HEK293 (cell line): ENCODE results near the gene S100A13.

ENCODE experiments used
- CTCF ChIA-PET: fragments of 350-600 bp; formaldehyde crosslinking; extraction: SDS; loops from one replicate; lab custom pipeline; 2021; ENCODE audit warnings: antibody characterized with exemption; lab: Yijun Ruan, JAX
- POLR2A ChIA-PET: fragments of 300-600 bp; formaldehyde crosslinking; extraction: SDS; loops from one replicate; lab custom pipeline; 2020; ENCODE audit warnings: antibody characterized with exemption, inconsistent platforms; lab: Yijun Ruan, JAX
- H3K27ac ChIP-seq: fragments of 200-500 bp; sonication (Bioruptor generic); 2 replicates; pipeline ENCODE4 v1.5.1; 2014; ENCODE audit warnings: low read depth, low read length, control low read depth, inconsistent platforms; ENCODE audit errors: extremely low read depth
- H3K36me3 ChIP-seq, 2 experiments: fragments of 200-500 bp in 1 of 2; sonication (Bioruptor generic) in 1 of 2; 1 replicate in 1 of 2; 2 replicates in 1 of 2; pipeline ENCODE4 v1.5.1; 2014 to 2017; ENCODE audit warnings: inconsistent platforms in 2 of 2, low read length in 2 of 2; ENCODE audit not compliant: control insufficient read depth in 2 of 2, insufficient read depth in 1 of 2
- H3K4me1 ChIP-seq: fragments of 200-500 bp; sonication (Bioruptor generic); 2 replicates; pipeline ENCODE4 v1.5.1; 2014; ENCODE audit warnings: mild to moderate bottlenecking, low read length, inconsistent platforms; ENCODE audit not compliant: control insufficient read depth, insufficient read depth
- H3K4me3 ChIP-seq: 2 replicates; pipeline ENCODE4 v1.5.1; 2011; ENCODE audit warnings: low read depth, mild to moderate bottlenecking, control low read depth, low read length, moderate library complexity
- H3K9me3 ChIP-seq: fragments of 200-500 bp; sonication (Bioruptor generic); 2 replicates; pipeline ENCODE4 v1.5.1; 2014; ENCODE audit warnings: low read depth, low read length, inconsistent platforms; ENCODE audit not compliant: control insufficient read depth, insufficient read depth
- BCL11A ChIP-seq: fragments of 450-650 bp; formaldehyde crosslinking; IDR thresholded peaks from 2 replicates; pipeline ENCODE4 v1.5.1; 2016; ENCODE audit warnings: low read depth, missing biosample characterization, missing genetic modification characterization
- BCL11B ChIP-seq: fragments of 450-650 bp; formaldehyde crosslinking; IDR thresholded peaks from 2 replicates; pipeline ENCODE4 v1.5.1; 2016; ENCODE audit warnings: low read depth, missing biosample characterization, missing genetic modification characterization
- GLIS1 ChIP-seq: fragments of 450-650 bp; formaldehyde crosslinking; IDR thresholded peaks from 2 replicates; pipeline ENCODE4 v1.5.1; 2016; ENCODE audit warnings: missing biosample characterization, missing genetic modification characterization
- GLIS2 ChIP-seq: fragments of 450-650 bp; formaldehyde crosslinking; IDR thresholded peaks from 2 replicates; pipeline ENCODE4 v1.5.1; 2016; ENCODE audit warnings: missing biosample characterization, missing genetic modification characterization
- KLF8 ChIP-seq: fragments of 450-650 bp; formaldehyde crosslinking; IDR thresholded peaks from 2 replicates; pipeline ENCODE4 v1.5.1; 2016; ENCODE audit warnings: missing biosample characterization, missing genetic modification characterization
- PRDM10 ChIP-seq: fragments of 450-650 bp; formaldehyde crosslinking; IDR thresholded peaks from 2 replicates; pipeline ENCODE4 v1.5.1; 2016; ENCODE audit warnings: missing biosample characterization, missing genetic modification characterization
- REPIN1 ChIP-seq: fragments of 450-650 bp; formaldehyde crosslinking; IDR thresholded peaks from 2 replicates; pipeline ENCODE4 v1.5.1; 2017; ENCODE audit warnings: missing biosample characterization, missing genetic modification characterization, low read depth
- WT1 ChIP-seq: fragments of 450-650 bp; formaldehyde crosslinking; IDR thresholded peaks from 2 replicates; pipeline ENCODE4 v1.5.1; 2016; ENCODE audit warnings: missing biosample characterization, missing genetic modification characterization
- YY1 ChIP-seq: fragments of 450-650 bp; formaldehyde crosslinking; IDR thresholded peaks from 2 replicates; pipeline ENCODE4 v1.5.1; 2018; ENCODE audit warnings: missing biosample characterization, missing genetic modification characterization
- ZBTB17 ChIP-seq: fragments of 450-650 bp; formaldehyde crosslinking; IDR thresholded peaks from 2 replicates; pipeline ENCODE4 v1.5.1; 2016; ENCODE audit warnings: missing biosample characterization, missing genetic modification characterization
- ZBTB20 ChIP-seq: fragments of 450-650 bp; formaldehyde crosslinking; IDR thresholded peaks from 2 replicates; pipeline ENCODE4 v1.5.1; 2016; ENCODE audit warnings: missing biosample characterization, missing genetic modification characterization
- ZBTB8A ChIP-seq: fragments of 450-650 bp; formaldehyde crosslinking; IDR thresholded peaks from 2 replicates; pipeline ENCODE4 v1.5.1; 2016; ENCODE audit warnings: missing biosample characterization, missing genetic modification characterization
- ZNF335 ChIP-seq: fragments of 450-650 bp; formaldehyde crosslinking; conservative IDR thresholded peaks from 2 replicates; pipeline ENCODE4 v1.5.1; 2016; ENCODE audit warnings: missing biosample characterization, missing genetic modification characterization
- ZNF366 ChIP-seq: fragments of 450-650 bp; formaldehyde crosslinking; conservative IDR thresholded peaks from 2 replicates; pipeline ENCODE4 v1.5.1; 2016; ENCODE audit warnings: missing biosample characterization, missing genetic modification characterization
- ZNF391 ChIP-seq: fragments of 450-650 bp; formaldehyde crosslinking; IDR thresholded peaks from 2 replicates; pipeline ENCODE4 v1.5.1; 2016; ENCODE audit warnings: low read depth, missing biosample characterization, missing genetic modification characterization, borderline replicate concordance
- ZNF423 ChIP-seq: fragments of 450-650 bp; formaldehyde crosslinking; IDR thresholded peaks from 2 replicates; pipeline ENCODE4 v1.5.1; 2016; ENCODE audit warnings: missing biosample characterization, missing genetic modification characterization
- ZNF600 ChIP-seq: fragments of 450-650 bp; formaldehyde crosslinking; IDR thresholded peaks from 2 replicates; pipeline ENCODE4 v1.5.1; 2016; ENCODE audit warnings: missing biosample characterization, missing genetic modification characterization
- ZNF664 ChIP-seq: fragments of 450-650 bp; formaldehyde crosslinking; IDR thresholded peaks from 2 replicates; pipeline ENCODE4 v1.5.1; 2016; ENCODE audit warnings: missing biosample characterization, missing genetic modification characterization
- ZNF76 ChIP-seq: fragments of 450-650 bp; formaldehyde crosslinking; IDR thresholded peaks from 2 replicates; pipeline ENCODE4; 2016; ENCODE audit warnings: low read depth, missing biosample characterization, missing genetic modification characterization, borderline replicate concordance
- ZSCAN30 ChIP-seq: fragments of 450-650 bp; IDR thresholded peaks from 2 replicates; pipeline ENCODE4 v1.5.1; 2018; ENCODE audit warnings: missing biosample characterization, mild to moderate bottlenecking, missing genetic modification characterization, moderate library complexity
- ZSCAN5A ChIP-seq: fragments of 450-650 bp; formaldehyde crosslinking; IDR thresholded peaks from 2 replicates; pipeline ENCODE4 v1.5.1; 2016; ENCODE audit warnings: missing biosample characterization, missing genetic modification characterization
- TF ChIP-seq, protein P1 (sequence below): fragments of 450-650 bp; formaldehyde crosslinking; IDR thresholded peaks from 2 replicates; pipeline ENCODE4 v1.5.1; 2016; ENCODE audit warnings: missing biosample characterization, missing genetic modification characterization
- TF ChIP-seq, protein P2 (sequence below): fragments of 450-650 bp; formaldehyde crosslinking; IDR thresholded peaks from 2 replicates; pipeline ENCODE4 v1.5.1; 2016; ENCODE audit warnings: missing biosample characterization, missing genetic modification characterization

Gene S100A13

DNA sequence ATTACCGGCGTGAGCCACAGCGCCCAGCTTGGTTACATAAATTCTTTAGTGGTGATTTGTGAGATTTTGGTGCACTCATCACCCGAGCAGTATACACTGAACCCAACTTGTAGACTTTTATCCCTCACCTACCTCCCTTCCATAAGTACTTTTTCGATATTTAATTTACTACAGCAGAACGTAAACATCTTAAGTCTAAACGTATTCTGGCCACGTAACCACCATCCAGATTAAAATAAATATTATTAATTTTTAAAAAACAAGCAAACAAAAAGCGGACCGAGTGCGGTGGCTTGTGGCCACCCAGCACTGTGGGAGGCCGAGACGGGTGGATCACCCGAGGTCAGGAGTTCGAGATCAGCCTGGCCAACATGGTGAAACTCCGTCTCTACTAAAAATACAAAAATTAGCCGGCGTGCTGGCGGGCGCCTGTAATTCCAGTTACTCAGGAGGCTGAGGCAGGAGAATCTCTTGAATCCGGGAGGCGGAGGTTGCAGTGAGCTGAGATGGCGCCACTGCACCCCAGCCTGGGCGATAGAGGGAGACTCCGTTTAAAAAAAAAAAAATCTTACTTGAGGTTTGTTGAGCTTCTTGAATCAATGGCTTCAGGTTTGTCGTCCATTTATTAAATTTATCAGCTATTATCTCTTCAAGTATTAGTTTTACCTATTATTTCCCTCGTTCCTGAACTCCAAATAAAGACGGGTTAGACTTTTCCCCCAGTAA, 44.5 kb upstream of the S100A13 start (continued):
- TF ChIP-seq ZNF335 (tag by site-specific recombination) (peak; percentile 90), REPIN1 (tag by site-specific recombination) (0 out of 2 replicates have a peak, but pooled peaks have one; percentile 24), KLF8 (tag by site-specific recombination) (0 out of 2 replicates have a peak, but pooled peaks have one; percentile 14), BCL11B (tag by site-specific recombination) (0 out of 2 replicates have a peak, but pooled peaks have one; percentile 59), BCL11A (tag by site-specific recombination) (peak; percentile 39; the same call in 1 of the 2 replicates), ZBTB8A (tag by site-specific recombination) (peak; percentile 42), ZBTB20 (tag by site-specific recombination) (0 out of 2 replicates have a peak, but pooled peaks have one; percentile 8), GLIS2 (tag by site-specific recombination) (peak; percentile 65), ZNF664 (tag by site-specific recombination) (peak; percentile 86), ZNF600 (tag by site-specific recombination) (peak; percentile 41), ZNF366 (tag by site-specific recombination) (0 out of 2 replicates have a peak, but pooled peaks have one; percentile 28), YY1 (peak; percentile 48), ZSCAN30 (tag by site-specific recombination) (0 out of 2 replicates have a peak, but pooled peaks have one; percentile 13), ZNF423 (tag by site-specific recombination) (0 out of 2 replicates have a peak, but pooled peaks have one; percentile 12), PRDM10 (peak; percentile 61; the same call in 1 of the 2 replicates), GLIS1 (peak; percentile 71; the same call in 1 of the 2 replicates)
- TF ChIP-seq, protein P1, sequence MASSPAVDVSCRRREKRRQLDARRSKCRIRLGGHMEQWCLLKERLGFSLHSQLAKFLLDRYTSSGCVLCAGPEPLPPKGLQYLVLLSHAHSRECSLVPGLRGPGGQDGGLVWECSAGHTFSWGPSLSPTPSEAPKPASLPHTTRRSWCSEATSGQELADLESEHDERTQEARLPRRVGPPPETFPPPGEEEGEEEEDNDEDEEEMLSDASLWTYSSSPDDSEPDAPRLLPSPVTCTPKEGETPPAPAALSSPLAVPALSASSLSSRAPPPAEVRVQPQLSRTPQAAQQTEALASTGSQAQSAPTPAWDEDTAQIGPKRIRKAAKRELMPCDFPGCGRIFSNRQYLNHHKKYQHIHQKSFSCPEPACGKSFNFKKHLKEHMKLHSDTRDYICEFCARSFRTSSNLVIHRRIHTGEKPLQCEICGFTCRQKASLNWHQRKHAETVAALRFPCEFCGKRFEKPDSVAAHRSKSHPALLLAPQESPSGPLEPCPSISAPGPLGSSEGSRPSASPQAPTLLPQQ (tag by site-specific recombination), result 0 out of 2 replicates have a peak, but pooled peaks have one; percentile 34
- TF ChIP-seq, protein P2, sequence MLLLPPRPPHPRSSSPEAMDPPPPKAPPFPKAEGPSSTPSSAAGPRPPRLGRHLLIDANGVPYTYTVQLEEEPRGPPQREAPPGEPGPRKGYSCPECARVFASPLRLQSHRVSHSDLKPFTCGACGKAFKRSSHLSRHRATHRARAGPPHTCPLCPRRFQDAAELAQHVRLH (tag by site-specific recombination), result peak; percentile 79
- TF ChIP-seq, all 188 proteins: peak for 23; not testable (repeated sequence) for 165

DNA sequence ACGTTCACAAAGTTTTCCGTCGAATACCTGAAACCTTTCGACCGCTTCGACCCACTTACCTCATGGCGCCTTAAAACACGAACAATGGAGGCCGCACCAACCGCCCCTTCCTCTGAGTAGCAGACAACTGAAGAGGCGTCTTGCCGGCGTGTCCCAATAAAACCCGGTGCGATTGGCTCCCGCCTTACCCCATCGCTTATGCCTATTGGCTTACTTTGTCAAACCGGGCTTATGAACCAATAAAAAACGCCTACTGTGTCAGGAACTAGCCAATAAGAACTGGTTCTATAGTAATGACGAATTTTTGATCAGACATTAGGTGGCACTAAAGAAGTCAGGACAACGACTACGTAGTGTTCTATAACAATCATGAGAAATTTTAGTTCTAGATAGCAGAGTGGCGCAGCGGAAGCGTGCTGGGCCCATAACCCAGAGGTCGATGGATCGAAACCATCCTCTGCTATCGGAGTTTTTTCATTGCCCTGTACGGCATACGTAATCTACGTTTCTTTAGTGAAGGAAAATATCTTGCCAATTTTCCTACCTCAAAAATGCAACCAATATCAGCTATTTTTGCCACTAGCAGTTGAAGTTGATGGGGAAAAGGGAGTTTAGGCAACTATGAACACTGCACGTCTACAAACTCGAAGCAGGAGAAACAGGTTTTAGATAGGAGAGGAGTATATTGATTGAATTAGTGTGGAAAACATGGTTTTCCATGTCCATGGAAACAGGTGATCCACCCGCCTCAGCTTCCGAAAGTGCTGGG, 43.7 kb upstream of the S100A13 start, which contains the start of gene ILF2:
ILF2 (minus strand) TSS at position 135 of the 769 bp plus-strand sequence; CDS start at position 64, 71 bp downstream.
- Histone ChIP-seq H3K36me3 (peaks cover 35 to 43% of the 10 kb centered on the region in 2 experiments), H3K4me1 (no peaks in the 10 kb centered on the region), H3K27ac (peak within 1 kb of the TSS; percentile 77), H3K4me3 (peak within 1 kb of the TSS; percentile 85), H3K9me3 (no peaks in the 10 kb centered on the region)
- ChIA-PET POLR2A (interaction anchor here (0.6 to 2.1 kb wide), 11 partner anchors 13 to 319 kb away, joined by 3 to 12 read pairs (median 3); partner anchors contain the start of genes CHTOP, CREB3L4, GATAD2B and INTS3), CTCF (interaction anchor here (1.3 to 1.5 kb wide), 2 partner anchors 36 to 77 kb away, joined by 4 to 5 read pairs; no protein-coding TSS in a partner anchor)
- peak; percentile 43; the same call in 1 of the 2 replicates for TF ChIP-seq ZNF391 (tag by site-specific recombination)
- peak; percentile 56; the same call in 1 of the 2 replicates for TF ChIP-seq ZSCAN5A (tag by site-specific recombination)
- TF ChIP-seq ZNF76 (tag by site-specific recombination), result peak; percentile 60; the same call in 1 of the 2 replicates
- 0 out of 2 replicates have a peak, but pooled peaks have one; percentile 7 for TF ChIP-seq WT1 (tag by site-specific recombination)
- peak; percentile 91 for TF ChIP-seq ZBTB17 (tag by site-specific recombination)
